ENCODE results near the gene FGF22.

- TF ChIP-seq EZH2phosphoT487 (IDR thresholded peaks at IDR 0.05; ENCODE audit: borderline replicate concordance, low read length) (no peak), CTCF (conservative IDR thresholded peaks at IDR 0.05; ENCODE audit: low read depth, low read length) (no peak)
Measured at GRCh38 chr19:688992-689391, 49.3 kb downstream of the FGF22 start.
